Transverse colon (tissue), 4 donors: ENCODE data around the gene ZNF212. TPM values are rescaled to one million over a fixed set of nuclear protein-coding genes. Genes with fewer than 3 reads are reported as not detected.
"Not testable (repeated sequence)": the region's sequence is repeated elsewhere in the genome, so short reads cannot be mapped to it uniquely, and the experiment has no call there.

ENCODE experiments used
- DNase-seq: peaks from one replicate; pipeline ENCODE4 v3.0.0-alpha.2; 2019
- H3K27ac ChIP-seq, 4 donors: fragments of 200-600 bp; sonication (generic); 2 replicates each; pipeline ENCODE4 v1.5.1; 2016 to 2018; ENCODE audit warnings: inconsistent platforms in 4 of 4
- H3K27me3 ChIP-seq: fragments of 200-600 bp; sonication (generic); 2 replicates; pipeline ENCODE4 v1.5.1; 2017; ENCODE audit warnings: inconsistent platforms
- H3K36me3 ChIP-seq, 4 donors: fragments of 200-600 bp; sonication (generic); 2 replicates each; pipeline ENCODE4 v1.5.1; 2017 to 2019; ENCODE audit warnings: inconsistent platforms in 4 of 4
- H3K4me1 ChIP-seq, 4 donors: fragments of 200-600 bp; sonication (generic); 2 replicates each; pipeline ENCODE4 v1.5.1; 2017 to 2020; ENCODE audit warnings: inconsistent platforms in 4 of 4
- H3K4me3 ChIP-seq, 4 donors: fragments of 200-600 bp; sonication (generic); 1 replicate in 1 of 4; 2 replicates in 3 of 4; pipeline versions ENCODE4 v1.5.1 to v1.6.1; 2017 to 2019; ENCODE audit warnings: inconsistent platforms in 4 of 4
- H3K9me3 ChIP-seq, 2 donors: fragments of 200-600 bp; sonication (generic); 2 replicates each; pipeline ENCODE4 v1.5.1; 2017 to 2019; ENCODE audit warnings: inconsistent platforms in 2 of 2
- EP300 ChIP-seq: sonication (generic); formaldehyde crosslinking; IDR thresholded peaks from one replicate; pipeline ENCODE4 v1.6.1; 2017; ENCODE audit warnings: antibody characterized with exemption, low read depth
- POLR2A ChIP-seq: fragments of 450-650 bp; IDR thresholded peaks from one replicate; pipeline ENCODE4 v1.6.1; 2016; ENCODE audit warnings: antibody characterized with exemption, mild to moderate bottlenecking, moderate library complexity
- POLR2AphosphoS5 ChIP-seq, 3 donors: sonication (generic); formaldehyde crosslinking; IDR thresholded peaks; one replicate each; pipeline ENCODE4 v1.6.1; 2016; ENCODE audit warnings: antibody characterized with exemption in 3 of 3
- WGBS, 2 donors: methylation state at CpG; one replicate each; pipeline ENCODE4 v1.1.5; 2018; ENCODE audit warnings: low coverage in 1 of 2; 5-methylcytosine and 5-hydroxymethylcytosine counted together
- in situ Hi-C, 4 donors: fragments of 200-750 bp; cut with MboI; loops; one replicate each; pipeline versions ENCODE4 v1.15.0 to v1.15.1; 2017; ENCODE audit warnings: low sequenced_read_pairs in 3 of 4, low pct_ligation_motif_present in 1 of 4, low pct_unique_long_range_greater_than_20kb in 1 of 4
- intact Hi-C: fragments of 100-400 bp; cut with DNase I; formaldehyde crosslinking; loops from one replicate; pipeline ENCODE4 v1.15.1; 2023; ENCODE audit warnings: low total_unique reads
- total RNA-seq, 4 donors: library from RNA; depleted of rRNA; stranded (reverse); fragments of >200 nt; gene quantifications; one replicate each; pipeline ENCODE4 v1.1.0, GENCODE V29; 2016
- TF ChIP-seq, protein P1 (sequence below), 5 experiments: fragments of 200-600 bp in 3 of 5; fragments of 450-650 bp in 2 of 5; sonication (generic) in 3 of 5; IDR thresholded peaks; 1 replicate in 2 of 5; 2 replicates in 3 of 5; pipeline ENCODE4 v1.5.1; 2016 to 2017; ENCODE audit warnings: antibody characterized with exemption in 5 of 5, inconsistent platforms in 3 of 5, mild to moderate bottlenecking in 2 of 5, moderate library complexity in 1 of 5

ZNF212 gene
- total RNA-seq, 4 donors from 2014 or later: 2.4 to 22.1 (median 9.5) TPM

- H3K4me3 ChIP-seq: no peak overlapping the region
- intact Hi-C loops: no loop called here
- DNase-seq: no peak
- peaks cover 0 to 3% (median 0%) of the 10 kb centered on the region in 4 donors for H3K4me1 ChIP-seq
- 0 to 85% methylated on average over 1 to 6 of the region's 6 CpGs for WGBS, 2 donors
- H3K27ac ChIP-seq: no peak overlapping the region
- in situ Hi-C loops: no loop called here
- peaks cover 0 to 8% (median 3%) of the 10 kb centered on the region in 4 donors for H3K36me3 ChIP-seq
- no peaks in the 10 kb centered on the region for H3K27me3 ChIP-seq
- no peaks in the 10 kb centered on the region for H3K9me3 ChIP-seq
- no peak for TF ChIP-seq POLR2AphosphoS5 (IDR thresholded peaks at IDR 0.05)
- TF ChIP-seq, protein P1, sequence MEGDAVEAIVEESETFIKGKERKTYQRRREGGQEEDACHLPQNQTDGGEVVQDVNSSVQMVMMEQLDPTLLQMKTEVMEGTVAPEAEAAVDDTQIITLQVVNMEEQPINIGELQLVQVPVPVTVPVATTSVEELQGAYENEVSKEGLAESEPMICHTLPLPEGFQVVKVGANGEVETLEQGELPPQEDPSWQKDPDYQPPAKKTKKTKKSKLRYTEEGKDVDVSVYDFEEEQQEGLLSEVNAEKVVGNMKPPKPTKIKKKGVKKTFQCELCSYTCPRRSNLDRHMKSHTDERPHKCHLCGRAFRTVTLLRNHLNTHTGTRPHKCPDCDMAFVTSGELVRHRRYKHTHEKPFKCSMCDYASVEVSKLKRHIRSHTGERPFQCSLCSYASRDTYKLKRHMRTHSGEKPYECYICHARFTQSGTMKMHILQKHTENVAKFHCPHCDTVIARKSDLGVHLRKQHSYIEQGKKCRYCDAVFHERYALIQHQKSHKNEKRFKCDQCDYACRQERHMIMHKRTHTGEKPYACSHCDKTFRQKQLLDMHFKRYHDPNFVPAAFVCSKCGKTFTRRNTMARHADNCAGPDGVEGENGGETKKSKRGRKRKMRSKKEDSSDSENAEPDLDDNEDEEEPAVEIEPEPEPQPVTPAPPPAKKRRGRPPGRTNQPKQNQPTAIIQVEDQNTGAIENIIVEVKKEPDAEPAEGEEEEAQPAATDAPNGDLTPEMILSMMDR (IDR thresholded peaks at IDR 0.05): no peak
- no peak for TF ChIP-seq EP300
- no peak for TF ChIP-seq POLR2A
Measured at GRCh38 chr7:149226840-149227494, 12.5 kb upstream of the ZNF212 start.

GRCh38 chr7:149228831-149229471, 10.5 kb upstream of the ZNF212 start:
- Histone ChIP-seq H3K27me3 (no peaks in the 10 kb centered on the region), H3K36me3 (peaks cover 0 to 8% (median 3%) of the 10 kb centered on the region in 4 donors), H3K27ac (no peak overlapping the region), H3K4me3 (no peak overlapping the region), H3K9me3 (no peaks in the 10 kb centered on the region), H3K4me1 (peaks cover 0 to 3% (median 0%) of the 10 kb centered on the region in 4 donors)
- 58 to 64% methylated on average over 7 of the region's 7 CpGs for WGBS, 2 donors
- no peak for TF ChIP-seq POLR2A
- TF ChIP-seq EP300: no peak
- TF ChIP-seq, protein P1 (IDR thresholded peaks at IDR 0.05): no peak
- TF ChIP-seq POLR2AphosphoS5 (IDR thresholded peaks at IDR 0.05): no peak
- intact Hi-C loops: no loop called here
- in situ Hi-C loops: no loop called here
- no peak for DNase-seq

GRCh38 chr7:149229526-149229925, 9.9 kb upstream of the ZNF212 start:
- in situ Hi-C loops (no loop called here), intact Hi-C loops (no loop called here)

GRCh38 chr7:149232362-149232761, 7.1 kb upstream of the ZNF212 start:
- WGBS, 2 donors: 60 to 62% methylated on average over 1 to 2 of the region's 2 CpGs
- H3K9me3 ChIP-seq: no peaks in the 10 kb centered on the region
- intact Hi-C loops: no loop called here
- in situ Hi-C loops: no loop called here
- no peaks in the 10 kb centered on the region for H3K4me1 ChIP-seq
- no peak overlapping the region for H3K27ac ChIP-seq
- no peak for DNase-seq
- no peaks in the 10 kb centered on the region for H3K36me3 ChIP-seq
- TF ChIP-seq POLR2A (no peak), EP300 (no peak), POLR2AphosphoS5 (IDR thresholded peaks at IDR 0.05) (no peak)
- TF ChIP-seq, protein P1 (IDR thresholded peaks at IDR 0.05): no peak
- H3K27me3 ChIP-seq: no peaks in the 10 kb centered on the region
- H3K4me3 ChIP-seq: no peak overlapping the region

More at GRCh38 chr7:149229526-149229925, 9.9 kb upstream of the ZNF212 start:
- no peak overlapping the region for H3K27ac ChIP-seq
- no peak for DNase-seq
- no peak overlapping the region for H3K4me3 ChIP-seq
- no peaks in the 10 kb centered on the region for H3K27me3 ChIP-seq
- peaks cover 0 to 3% (median 0%) of the 10 kb centered on the region in 4 donors for H3K4me1 ChIP-seq
- TF ChIP-seq POLR2A (peak; percentile 9), EP300 (no peak), POLR2AphosphoS5 (IDR thresholded peaks at IDR 0.05) (peak in 1 of 3 donors; percentile 20)
- TF ChIP-seq, protein P1 (IDR thresholded peaks at IDR 0.05): no peak
- peaks cover 0 to 3% (median 1%) of the 10 kb centered on the region in 4 donors for H3K36me3 ChIP-seq
- WGBS, 2 donors: 33 to 47% methylated on average over 5 to 6 of the region's 6 CpGs
- H3K9me3 ChIP-seq: no peaks in the 10 kb centered on the region

DNA sequence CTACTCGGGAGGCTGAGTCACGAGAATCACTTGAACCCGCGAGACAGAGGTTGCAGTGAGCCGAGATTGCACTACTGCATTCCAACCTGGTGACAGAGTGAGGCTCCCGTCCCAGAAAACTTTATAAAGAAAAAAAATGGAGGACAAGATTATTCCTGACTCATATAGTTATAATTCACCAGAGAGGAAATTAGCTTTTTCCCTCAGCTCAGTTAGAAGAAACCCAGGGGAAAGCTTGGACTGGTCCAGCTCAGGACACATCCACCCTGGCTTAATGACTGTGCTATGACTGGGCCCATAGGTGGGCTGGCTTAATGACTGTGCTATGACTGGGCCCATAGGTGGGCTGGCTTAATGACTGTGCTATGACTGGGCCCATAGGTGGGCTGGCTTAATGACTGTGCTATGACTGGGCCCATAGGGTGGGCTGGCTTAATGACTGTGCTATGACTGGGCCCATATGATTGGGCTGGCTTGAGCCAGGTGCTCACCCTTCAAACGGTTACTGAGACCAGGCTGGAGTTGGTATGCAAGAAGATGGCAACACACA, 5.7 kb upstream of the ZNF212 start:
- intact Hi-C loops: not testable (repeated sequence)

More for the DNA sequence above, 5.7 kb upstream of the ZNF212 start:
- H3K27me3 ChIP-seq, DNase-seq, H3K27ac ChIP-seq, H3K4me1 ChIP-seq, H3K9me3 ChIP-seq, H3K36me3 ChIP-seq, H3K4me3 ChIP-seq, in situ Hi-C loops: not testable (repeated sequence)
- WGBS, 2 donors: 77 to 88% methylated on average over 3 to 7 of the region's 7 CpGs
